Sigmoid colon (tissue), 7 donors: Measurements from ENCODE around the gene IRGC. TPM values are rescaled to one million over a fixed set of nuclear protein-coding genes. Genes with fewer than 3 reads are reported as not detected.

Experiments
- DNase-seq: peaks from one replicate; pipeline ENCODE4 v3.0.0-alpha.2; 2019
- H3K27ac ChIP-seq, 4 donors: fragments of 200-600 bp; sonication (generic); one replicate each; pipeline ENCODE4 v1.5.1; 2016 to 2019; ENCODE audit warnings: mild to moderate bottlenecking in 1 of 4
- H3K27me3 ChIP-seq, 3 donors: fragments of 200-600 bp; sonication (generic); one replicate each; pipeline ENCODE4 v1.5.1; 2019; ENCODE audit warnings: mild to moderate bottlenecking in 1 of 3
- H3K36me3 ChIP-seq, 4 donors: fragments of 200-600 bp; sonication (generic); one replicate each; pipeline ENCODE4 v1.5.1; 2016 to 2019
- H3K4me1 ChIP-seq, 4 donors: fragments of 200-600 bp; sonication (generic); one replicate each; pipeline ENCODE4 v1.5.1; 2017 to 2019
- H3K4me3 ChIP-seq, 4 donors: fragments of 200-600 bp; sonication (generic); one replicate each; pipeline ENCODE4 v1.5.1; 2017 to 2019; ENCODE audit warnings: mild to moderate bottlenecking in 2 of 4, moderate library complexity in 1 of 4
- H3K9me3 ChIP-seq, 4 donors: fragments of 200-600 bp in 3 of 4; sonication (generic) in 3 of 4; one replicate each; pipeline versions ENCODE4 v1.5.1 to v1.6.1; 2013 to 2019
- CTCF ChIP-seq, 4 experiments: fragments of 450-650 bp in 3 of 4; fragments of 200-600 bp in 1 of 4; IDR thresholded peaks; one replicate each; pipeline ENCODE4 v1.5.1; 2016 to 2019; ENCODE audit warnings: antibody characterized with exemption in 4 of 4, mild to moderate bottlenecking in 3 of 4, moderate library complexity in 2 of 4
- EP300 ChIP-seq, 4 donors: sonication (generic); formaldehyde crosslinking; IDR thresholded peaks; one replicate each; pipeline ENCODE4 v1.6.1; 2017; ENCODE audit warnings: antibody characterized with exemption in 4 of 4
- POLR2A ChIP-seq, 2 donors: fragments of 450-650 bp; IDR thresholded peaks; one replicate each; pipeline ENCODE4 v1.6.1; 2016; ENCODE audit warnings: antibody characterized with exemption in 2 of 2, mild to moderate bottlenecking in 2 of 2, moderate library complexity in 2 of 2
- POLR2AphosphoS5 ChIP-seq, 4 donors: sonication (generic); formaldehyde crosslinking; IDR thresholded peaks; one replicate each; pipeline ENCODE4 v1.6.1; 2017; ENCODE audit warnings: antibody characterized with exemption in 4 of 4
- WGBS, 2 donors: extraction: QIAGEN DNeasy Blood & Tissue Kit; methylation state at CpG; one replicate each; pipeline ENCODE4 v1.1.7; 2013; 5-methylcytosine and 5-hydroxymethylcytosine counted together
- intact Hi-C: fragments of 100-400 bp; cut with DNase I; formaldehyde crosslinking; loops from one replicate; pipeline ENCODE4 v1.15.1; 2023
- polyA plus RNA-seq, 3 donors: library from polyadenylated mRNA; stranded (reverse); fragments of 200-250 nt; gene quantifications; one replicate each; pipeline ENCODE4 v1.2.3, GENCODE V29; 2013
- total RNA-seq, 4 donors: library from RNA; depleted of rRNA; stranded (reverse); fragments of >200 nt; gene quantifications; one replicate each; pipeline ENCODE4 v1.1.0, GENCODE V29; 2016
- donor health status: healthy with polysubstance abuse.
- donor health status: Bipolar disorder and iron deficiency.
- donor health status: healthy.

The IRGC gene
- total and polyA plus RNA-seq, 7 donors: not detected

GRCh38 chr19:43672061-43672679 is 43.7 kb upstream of the IRGC start:
- WGBS, 2 donors: 67 to 69% methylated on average over 6 of the region's 6 CpGs
- no peaks in the 10 kb centered on the region for H3K36me3 ChIP-seq
- intact Hi-C loops: no loop called here
- H3K27ac ChIP-seq: no peak overlapping the region
- TF ChIP-seq POLR2AphosphoS5 (IDR thresholded peaks at IDR 0.05): no peak
- TF ChIP-seq EP300 (IDR thresholded peaks at IDR 0.05): no peak
- TF ChIP-seq CTCF (IDR thresholded peaks at IDR 0.05): no peak
- no peak for TF ChIP-seq POLR2A (IDR thresholded peaks at IDR 0.05)
- no peaks in the 10 kb centered on the region for H3K9me3 ChIP-seq
- H3K4me3 ChIP-seq: no peak overlapping the region
- DNase-seq: no peak
- H3K4me1 ChIP-seq: peaks cover 0 to 25% (median 20%) of the 10 kb centered on the region in 4 donors
- no peaks in the 10 kb centered on the region for H3K27me3 ChIP-seq

- Histone ChIP-seq H3K27ac (no peak overlapping the region), H3K36me3 (no peaks in the 10 kb centered on the region), H3K27me3 (no peaks in the 10 kb centered on the region), H3K4me1 (peaks cover 0 to 17% (median 12%) of the 10 kb centered on the region in 4 donors), H3K9me3 (no peaks in the 10 kb centered on the region), H3K4me3 (no peak overlapping the region)
- 84 to 90% methylated on average over 3 of the region's 3 CpGs for WGBS, 2 donors
- intact Hi-C loops: no loop called here
- TF ChIP-seq POLR2AphosphoS5 (IDR thresholded peaks at IDR 0.05) (no peak), EP300 (IDR thresholded peaks at IDR 0.05) (no peak), CTCF (IDR thresholded peaks at IDR 0.05) (no peak), POLR2A (IDR thresholded peaks at IDR 0.05) (no peak)
- DNase-seq: no peak
Measured at GRCh38 chr19:43673637-43674036, 42.2 kb upstream of the IRGC start.

- H3K4me3 ChIP-seq: no peak overlapping the region
- H3K4me1 ChIP-seq: peaks cover 0 to 14% (median 11%) of the 10 kb centered on the region in 4 donors
- H3K27ac ChIP-seq: peak overlapping the region in 2 of 4 donors; percentile 18 to 34
- no peaks in the 10 kb centered on the region for H3K36me3 ChIP-seq
- H3K9me3 ChIP-seq: no peaks in the 10 kb centered on the region
- 91 to 93% methylated on average over 8 of the region's 8 CpGs for WGBS, 2 donors
- intact Hi-C loops: no loop called here
- H3K27me3 ChIP-seq: no peaks in the 10 kb centered on the region
- DNase-seq: no peak
- TF ChIP-seq EP300 (IDR thresholded peaks at IDR 0.05): no peak
- TF ChIP-seq CTCF (IDR thresholded peaks at IDR 0.05): no peak
- TF ChIP-seq POLR2A (IDR thresholded peaks at IDR 0.05): no peak
- TF ChIP-seq POLR2AphosphoS5 (IDR thresholded peaks at IDR 0.05): no peak
Measured at GRCh38 chr19:43674183-43674582, 41.7 kb upstream of the IRGC start.

- 69 to 93% methylated on average over 3 of the region's 3 CpGs for WGBS, 2 donors
- peaks cover 0 to 10% (median 9%) of the 10 kb centered on the region in 4 donors for H3K4me1 ChIP-seq
- no peak overlapping the region for H3K4me3 ChIP-seq
- intact Hi-C loops: no loop called here
- no peaks in the 10 kb centered on the region for H3K36me3 ChIP-seq
- no peaks in the 10 kb centered on the region for H3K27me3 ChIP-seq
- H3K9me3 ChIP-seq: no peaks in the 10 kb centered on the region
- peak overlapping the region in 2 of 4 donors; percentile 18 to 34 for H3K27ac ChIP-seq
- TF ChIP-seq POLR2A (IDR thresholded peaks at IDR 0.05) (no peak), EP300 (IDR thresholded peaks at IDR 0.05) (no peak), CTCF (IDR thresholded peaks at IDR 0.05) (no peak), POLR2AphosphoS5 (IDR thresholded peaks at IDR 0.05) (no peak)
- no peak for DNase-seq
Measured at GRCh38 chr19:43674596-43674995, 41.3 kb upstream of the IRGC start.
